Neural cell (in vitro differentiated cells): ENCODE results near the gene CITED1. TPM values are rescaled to one million over a fixed set of nuclear protein-coding genes. Genes with fewer than 3 reads are reported as not detected.

Experiments used
- H2AFZ ChIP-seq: fragments of 200-600, 300-800 bp; sonication (generic), shearing (Covaris generic); 2 replicates; pipeline ENCODE4 v1.6.0; 2014; ENCODE audit warnings: low read depth, mild to moderate bottlenecking, antibody characterized with exemption, low read length, moderate library complexity
- H3F3A ChIP-seq: fragments of 200-600 bp; shearing (Covaris generic); 2 replicates; pipeline ENCODE4 v1.6.1; 2016; ENCODE audit warnings: mild to moderate bottlenecking, moderate library complexity, mixed read lengths, antibody characterized with exemption, low read length; ENCODE audit not compliant: insufficient read depth, poor library complexity, severe bottlenecking
- H3K27ac ChIP-seq: fragments of 200-600, 300-800 bp; sonication (generic), shearing (Covaris generic); 2 replicates; pipeline ENCODE4 v1.5.1; 2014; ENCODE audit warnings: mild to moderate bottlenecking, low read length, moderate library complexity
- H3K27me3 ChIP-seq: fragments of 300-800, 200-600 bp; sonication (generic), shearing (Covaris generic); 2 replicates; pipeline ENCODE4 v1.6.0; 2014; ENCODE audit warnings: mild to moderate bottlenecking, low read depth, low read length, moderate library complexity; ENCODE audit not compliant: insufficient read depth
- H3K36me3 ChIP-seq: fragments of 300-800, 200-600 bp; sonication (generic), shearing (Covaris generic); 2 replicates; pipeline ENCODE4 v1.5.1; 2014; ENCODE audit warnings: mild to moderate bottlenecking, antibody characterized with exemption, low read length, moderate library complexity; ENCODE audit not compliant: insufficient read depth
- H3K4me2 ChIP-seq: fragments of 300-800, 200-600 bp; sonication (generic), shearing (Covaris generic); 2 replicates; pipeline ENCODE4 v1.6.0; 2014; ENCODE audit warnings: mild to moderate bottlenecking, low read length
- H3K4me3 ChIP-seq: fragments of 300-800, 200-600 bp; sonication (generic), shearing (Covaris generic); 2 replicates; pipeline ENCODE4 v1.5.1; 2014; ENCODE audit warnings: mild to moderate bottlenecking, low read length, moderate library complexity
- H3K79me2 ChIP-seq: fragments of 200-600 bp; shearing (Covaris generic); replicated peaks from 2 replicates; pipeline ENCODE4 v1.6.0; 2014; ENCODE audit warnings: mild to moderate bottlenecking, low read length, moderate library complexity; ENCODE audit not compliant: insufficient read depth
- H3K9ac ChIP-seq: fragments of 300-800, 200-600 bp; sonication (generic), shearing (Covaris generic); 2 replicates; pipeline ENCODE4 v1.6.1; 2016; ENCODE audit warnings: mild to moderate bottlenecking, low read length, mixed read lengths
- H3K9me2 ChIP-seq: fragments of 200-600 bp; shearing (Covaris generic); 2 replicates; pipeline ENCODE4 v1.6.1; 2016; ENCODE audit warnings: mild to moderate bottlenecking, low read length, mixed read lengths; ENCODE audit not compliant: insufficient read depth
- H3K9me3 ChIP-seq: fragments of 200-600, 300-800 bp; sonication (generic), shearing (Covaris generic); 2 replicates; pipeline ENCODE4 v1.6.1; 2016; ENCODE audit warnings: mild to moderate bottlenecking, mixed run types, low read length, moderate library complexity, mixed read lengths
- H4K20me1 ChIP-seq: fragments of 200-600 bp; shearing (Covaris generic); 2 replicates; pipeline ENCODE4 v1.6.1; 2016; ENCODE audit warnings: mild to moderate bottlenecking, mixed run types; ENCODE audit not compliant: insufficient read depth
- CTCF ChIP-seq: fragments of 450-650 bp; IDR thresholded peaks from 2 replicates; pipeline ENCODE4 v1.5.1; 2014; ENCODE audit warnings: antibody characterized with exemption, mild to moderate bottlenecking, moderate library complexity; ENCODE audit not compliant: poor library complexity, severe bottlenecking
- EP300 ChIP-seq: fragments of 450-650 bp; conservative IDR thresholded peaks from 2 replicates; pipeline ENCODE4 v1.6.1; 2014; ENCODE audit warnings: antibody characterized with exemption, mild to moderate bottlenecking, moderate library complexity; ENCODE audit not compliant: poor library complexity, severe bottlenecking
- EZH2 ChIP-seq: fragments of 200-600, 300-800 bp; shearing (Covaris generic), sonication (generic); IDR thresholded peaks from 2 replicates; pipeline ENCODE4 v1.6.1; 2014; ENCODE audit warnings: antibody characterized with exemption, low read length, borderline replicate concordance, mild to moderate bottlenecking; ENCODE audit not compliant: insufficient read depth, poor library complexity, severe bottlenecking
- MXI1 ChIP-seq: fragments of 450-650 bp; conservative IDR thresholded peaks from 2 replicates; pipeline ENCODE4 v1.6.1; 2014; ENCODE audit warnings: antibody characterized with exemption, mild to moderate bottlenecking; ENCODE audit not compliant: poor library complexity, severe bottlenecking
- POLR2AphosphoS5 ChIP-seq: IDR thresholded peaks from 2 replicates; pipeline ENCODE4 v1.6.1; 2012
- RAD21 ChIP-seq: fragments of 450-650 bp; conservative IDR thresholded peaks from 2 replicates; pipeline ENCODE4 v1.6.1; 2014; ENCODE audit warnings: antibody characterized with exemption, mild to moderate bottlenecking, moderate library complexity
- REST ChIP-seq: IDR thresholded peaks from 2 replicates; pipeline ENCODE4 v1.6.1; 2012; ENCODE audit warnings: borderline replicate concordance
- SMC3 ChIP-seq: fragments of 450-650 bp; conservative IDR thresholded peaks from 2 replicates; pipeline ENCODE4 v1.6.1; 2014; ENCODE audit warnings: antibody characterized with exemption, mild to moderate bottlenecking, moderate library complexity; ENCODE audit not compliant: poor library complexity
- TAF1 ChIP-seq: IDR thresholded peaks from 2 replicates; pipeline ENCODE4 v1.6.1; 2012; ENCODE audit warnings: low read depth
- polyA plus RNA-seq: library from polyadenylated mRNA; depleted of rRNA; stranded (reverse); fragments of >200 nt; gene quantifications from 2 replicates; pipeline ENCODE4 v1.2.3, GENCODE V29; 2014

The CITED1 gene
- polyA plus RNA-seq, 1 donor from 2014 or later: 24.1 TPM

GRCh38 chrX:72272868-72273267 lies 32.8 kb downstream of the CITED1 start:
- no peak overlapping the region for H3K4me3 ChIP-seq
- no peaks in the 10 kb centered on the region for H3K9me2 ChIP-seq
- no peaks in the 10 kb centered on the region for H3K79me2 ChIP-seq
- H3K27me3 ChIP-seq: no peaks in the 10 kb centered on the region
- no peaks in the 10 kb centered on the region for H3K36me3 ChIP-seq
- H3K27ac ChIP-seq: no peak overlapping the region
- no peak overlapping the region for H3K4me2 ChIP-seq
- TF ChIP-seq CTCF (no peak), SMC3 (no peak), EP300 (no peak), TAF1 (no peak), RAD21 (no peak), MXI1 (no peak), REST (no peak), POLR2AphosphoS5 (no peak), EZH2 (no peak)
- no peaks in the 10 kb centered on the region for H3K9me3 ChIP-seq
- H3F3A ChIP-seq: no peaks in the 10 kb centered on the region
- H3K9ac ChIP-seq: no peak overlapping the region
- H2AFZ ChIP-seq: no peak overlapping the region
- H4K20me1 ChIP-seq: no peaks in the 10 kb centered on the region

GRCh38 chrX:72271812-72272211 lies 33.9 kb downstream of the CITED1 start:
- Histone ChIP-seq H3K9ac (no peak overlapping the region), H3F3A (no peaks in the 10 kb centered on the region), H3K9me2 (no peaks in the 10 kb centered on the region), H2AFZ (no peak overlapping the region), H3K9me3 (no peaks in the 10 kb centered on the region), H3K27me3 (no peaks in the 10 kb centered on the region), H3K27ac (no peak overlapping the region), H3K36me3 (no peaks in the 10 kb centered on the region), H3K4me2 (no peak overlapping the region), H3K4me3 (no peak overlapping the region), H4K20me1 (no peaks in the 10 kb centered on the region), H3K79me2 (no peaks in the 10 kb centered on the region)
- TF ChIP-seq RAD21 (no peak), TAF1 (no peak), EP300 (no peak)
